ENCODE results near the gene SH2D3A. TPM values are rescaled to one million over a fixed set of nuclear protein-coding genes. Genes with fewer than 3 reads are reported as not detected.
"Not testable (repeated sequence)": the region's sequence is repeated elsewhere in the genome, so short reads cannot be mapped to it uniquely, and the experiment has no call there.

Gene SH2D3A
- total and polyA plus RNA-seq, 2 donors (not counting 3 experiments of a cell fraction or from before 2014, with no cell fraction given), result 0.04 to 0.53 TPM

- Histone ChIP-seq H3K4me2 (ENCODE audit: insufficient read depth, low read length) (peak overlapping the region; percentile 43), H3K27me3 (ENCODE audit: control insufficient read depth in 2 of 2, insufficient read depth in 2 of 2, low read length in 2 of 2) (no peaks in the 10 kb centered on the region), H3K4me1 (ENCODE audit: control insufficient read depth, extremely low read depth, insufficient read depth, low read length) (peaks cover 18% of the 10 kb centered on the region), H3K27ac (ENCODE audit: insufficient read depth, low read depth, low read length) (peak overlapping the region; percentile 38), H3K4me3 (replicated peaks in 1 of 3; ENCODE audit: insufficient read depth in 1 of 3, low read depth in 1 of 3, low read length in 3 of 3) (peak overlapping the region in 1 of 3 experiments; percentile 3), H3K79me2 (ENCODE audit: control insufficient read depth, insufficient read depth, low read length) (no peaks in the 10 kb centered on the region), H3K9ac (replicated peaks; ENCODE audit: extremely low read depth, insufficient read depth, low read length) (no peak overlapping the region), H3K9me3 (replicated peaks; ENCODE audit: control insufficient read depth, insufficient read depth, low read length) (no peaks in the 10 kb centered on the region), H4K20me1 (replicated peaks; ENCODE audit: control insufficient read depth, extremely low read depth, insufficient read depth, low read length) (no peaks in the 10 kb centered on the region), H2AFZ (ENCODE audit: low read depth, low read length) (peak overlapping the region; percentile 98), H3K36me3 (ENCODE audit: control insufficient read depth in 2 of 2, extremely low read depth in 1 of 2, insufficient read depth in 2 of 2, low read length in 2 of 2) (no peaks in the 10 kb centered on the region), H3K9me1 (replicated peaks; ENCODE audit: control insufficient read depth, extremely low read depth, insufficient read depth, low read length) (no peaks in the 10 kb centered on the region)
- no peak for TF ChIP-seq FOS (IDR thresholded peaks at IDR 0.05; ENCODE audit: borderline replicate concordance, insufficient read depth, low read length)
- no peak for TF ChIP-seq EZH2 (IDR thresholded peaks at IDR 0.05; ENCODE audit: borderline replicate concordance, low read depth, low read length, severe bottlenecking)
- TF ChIP-seq POLR2A (IDR thresholded peaks at IDR 0.05; ENCODE audit: low read depth, low read length), result no peak
- TF ChIP-seq MYC (IDR thresholded peaks at IDR 0.05; ENCODE audit: low read depth, low read length), result no peak
- TF ChIP-seq GATA2 (IDR thresholded peaks at IDR 0.05; ENCODE audit: insufficient read depth, insufficient read length, low read depth, low read length), result no peak
- TF ChIP-seq JUN (IDR thresholded peaks at IDR 0.05; ENCODE audit: borderline replicate concordance, insufficient read depth, insufficient read length, low read depth), result no peak
- TF ChIP-seq POLR2AphosphoS5 (IDR thresholded peaks at IDR 0.05; ENCODE audit: insufficient read depth, low read depth, low read length), result no peak
- TF ChIP-seq MAX (IDR thresholded peaks at IDR 0.05; ENCODE audit: insufficient read depth, insufficient read length), result no peak
- no peak for TF ChIP-seq CTCF (IDR thresholded peaks at IDR 0.05; ENCODE audit: extremely low read depth in 1 of 2, insufficient read depth in 1 of 2, low read depth in 1 of 2, low read length in 2 of 2)
- POLR2A ChIA-PET, result no interaction called here
- CTCF ChIA-PET, result interaction anchor here (0.8 to 2.1 kb wide), 6 partner anchors 13 to 62 kb away, joined by 3 to 7 read pairs (median 6); no protein-coding TSS in a partner anchor
- DNase-seq (ENCODE audit: low read depth, low spot score) (peak; percentile 15), FAIRE-seq (no peak)
- no TSS peak for BruUV-seq (replicated peaks)
- dilution Hi-C loops (cut with MboI; ENCODE audit: extremely low pct_ligation_motif_present, low sequenced_read_pairs), result no loop called here
- intact Hi-C loops (cut with micrococcal nuclease), result loop anchor here (5.0 kb wide), 1 partner anchor 64 kb away; the partner anchor contains the start of genes GPR108 and TRIP10
These were observed 33.8 kb upstream of the SH2D3A start for GRCh38 chr19:6800991-6801484.

GRCh38 chr19:6800160-6800790 lies 33.0 kb upstream of the SH2D3A start:
- H3K27ac ChIP-seq (ENCODE audit: insufficient read depth, low read depth, low read length); H2AFZ ChIP-seq (ENCODE audit: low read depth, low read length); H3K9me3 ChIP-seq (replicated peaks; ENCODE audit: control insufficient read depth, insufficient read depth, low read length); H3K9me1 ChIP-seq (replicated peaks; ENCODE audit: control insufficient read depth, extremely low read depth, insufficient read depth, low read length); H3K79me2 ChIP-seq (ENCODE audit: control insufficient read depth, insufficient read depth, low read length); dilution Hi-C loops (cut with MboI; ENCODE audit: extremely low pct_ligation_motif_present, low sequenced_read_pairs); H4K20me1 ChIP-seq (replicated peaks; ENCODE audit: control insufficient read depth, extremely low read depth, insufficient read depth, low read length); FAIRE-seq; H3K27me3 ChIP-seq (ENCODE audit: control insufficient read depth in 2 of 2, insufficient read depth in 2 of 2, low read length in 2 of 2); H3K9ac ChIP-seq (replicated peaks; ENCODE audit: extremely low read depth, insufficient read depth, low read length); POLR2A ChIA-PET; DNase-seq (ENCODE audit: low read depth, low spot score); H3K4me3 ChIP-seq (replicated peaks in 1 of 3; ENCODE audit: insufficient read depth in 1 of 3, low read depth in 1 of 3, low read length in 3 of 3); BruUV-seq (replicated peaks); H3K4me2 ChIP-seq (ENCODE audit: insufficient read depth, low read length); H3K36me3 ChIP-seq (ENCODE audit: control insufficient read depth in 2 of 2, extremely low read depth in 1 of 2, insufficient read depth in 2 of 2, low read length in 2 of 2): not testable (repeated sequence)
- intact Hi-C loops (cut with micrococcal nuclease), result loop anchor here (5.0 kb wide), 1 partner anchor 63 kb away; the partner anchor contains the start of genes GPR108 and TRIP10
- H3K4me1 ChIP-seq (ENCODE audit: control insufficient read depth, extremely low read depth, insufficient read depth, low read length), result peaks cover 18% of the 10 kb centered on the region
- CTCF ChIA-PET, result interaction anchor here (0.8 to 2.1 kb wide), 5 partner anchors 13 to 63 kb away, joined by 4 to 7 read pairs (median 6); no protein-coding TSS in a partner anchor
